Natural killer cell (primary cell): ENCODE results near the gene RUFY4. TPM values are rescaled to one million over a fixed set of nuclear protein-coding genes. Genes with fewer than 3 reads are reported as not detected.

Source experiments
- ATAC-seq, 3 donors: fragments of 150-1000 bp in 2 of 3; fragments of 200-7000 bp in 1 of 3; cut with Tn5 transposase; 1 replicate in 1 of 3; 2 replicates in 2 of 3; pipeline ENCODE4 v1.10.0; 2021; ENCODE audit warnings: mild to moderate bottlenecking in 2 of 3, moderate library complexity in 2 of 3
- DNase-seq, 2 donors: peaks; one replicate each; pipeline versions ENCODE4 v3.0.0 to v3.0.0-alpha.2; 2013 to 2021; ENCODE audit warnings: mixed read lengths in 1 of 2
- H3K27ac ChIP-seq: one replicate; pipeline ENCODE4 v1.5.1; 2013; ENCODE audit warnings: mild to moderate bottlenecking, low read length
- H3K27me3 ChIP-seq: one replicate; pipeline ENCODE4 v1.6.1; 2013; ENCODE audit warnings: low read length; ENCODE audit not compliant: control insufficient read depth, insufficient read depth
- H3K36me3 ChIP-seq: one replicate; pipeline ENCODE4 v1.6.1; 2013; ENCODE audit warnings: low read length; ENCODE audit not compliant: control insufficient read depth, insufficient read depth
- H3K4me1 ChIP-seq: one replicate; pipeline ENCODE4 v1.6.1; 2013; ENCODE audit warnings: low read length; ENCODE audit not compliant: control insufficient read depth, insufficient read depth
- H3K4me3 ChIP-seq: one replicate; pipeline ENCODE4 v1.5.1; 2013; ENCODE audit warnings: low read length
- H3K9me3 ChIP-seq: one replicate; pipeline ENCODE4 v1.6.1; 2013; ENCODE audit warnings: low read length; ENCODE audit not compliant: control insufficient read depth, insufficient read depth
- H3K27ac Mint-ChIP-seq, 2 donors: one replicate each; pipeline ENCODE4 v1.8.0; 2022; ENCODE audit warnings: mild to moderate bottlenecking in 2 of 2, mixed read lengths in 2 of 2, moderate library complexity in 1 of 2
- H3K27me3 Mint-ChIP-seq, 2 donors: one replicate each; pipeline ENCODE4 v1.8.0; 2022; ENCODE audit warnings: low read depth in 2 of 2, mixed read lengths in 2 of 2
- H3K36me3 Mint-ChIP-seq: one replicate; pipeline ENCODE4 v1.8.0; 2022; ENCODE audit warnings: mixed read lengths
- H3K4me1 Mint-ChIP-seq, 2 donors: one replicate each; pipeline ENCODE4 v1.8.0; 2022; ENCODE audit warnings: mixed read lengths in 2 of 2
- H3K4me3 Mint-ChIP-seq: one replicate; pipeline ENCODE4 v1.8.0; 2022; ENCODE audit warnings: mild to moderate bottlenecking, moderate library complexity, mixed read lengths
- H3K9me3 Mint-ChIP-seq, 2 donors: one replicate each; pipeline ENCODE4 v1.8.0; 2022; ENCODE audit warnings: mixed read lengths in 2 of 2
- WGBS: methylation state at CpG from one replicate; pipeline ENCODE4 v1.1.7; 2013; ENCODE audit warnings: missing lambda C conversion rate; ENCODE audit not compliant: insufficient coverage; 5-methylcytosine and 5-hydroxymethylcytosine counted together
- intact Hi-C: fragments of 100-400 bp; cut with micrococcal nuclease; formaldehyde crosslinking; loops from one replicate; pipeline ENCODE4 v1.14.2; 2022
- total RNA-seq, 4 donors: library from RNA; stranded (reverse); fragments of 120-200 nt in 1 of 4; gene quantifications; one replicate each; pipeline versions ENCODE4 v1.2.3 to v1.2.4, GENCODE V29; 2013 to 2022
- TF ChIP-seq, protein P1 (sequence below): fragments of 200-600 bp; IDR thresholded peaks from one replicate; pipeline ENCODE4 v1.8.0; 2022; ENCODE audit warnings: antibody characterized with exemption

The RUFY4 gene
- total RNA-seq, 3 donors from 2014 or later (not counting 1 experiment from before 2014, with no cell fraction given) = 0.82 to 3.1 (median 1.8) TPM

DNA sequence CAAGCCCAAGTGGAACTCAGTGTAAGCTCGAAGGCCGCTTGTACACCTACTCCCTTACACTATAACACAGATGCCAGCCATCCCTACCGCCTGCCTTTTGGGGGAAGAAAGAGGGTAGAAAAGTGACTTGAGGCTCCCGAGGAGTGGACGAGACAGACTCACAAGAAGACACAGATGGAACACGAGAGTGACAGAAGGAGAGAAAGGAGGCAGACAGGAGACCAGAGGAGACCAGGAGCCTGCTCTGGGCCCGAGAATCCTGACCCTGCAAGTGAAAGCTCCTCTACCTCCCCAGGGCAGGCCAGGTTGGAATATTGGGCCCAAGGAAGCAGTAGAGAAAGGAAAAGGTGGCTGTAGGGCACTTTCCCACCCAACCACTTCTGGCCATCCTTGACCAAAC lies 42.8 kb upstream of the RUFY4 start:
- intact Hi-C loops = no loop called here
- H3K27me3 ChIP-seq = no peaks in the 10 kb centered on the region
- WGBS = 88% methylated on average over 4 of the region's 7 CpGs
- ATAC-seq (no peak), DNase-seq (peak in 1 of 2 donors; percentile 4)
- no peaks in the 10 kb centered on the region for H3K4me1 ChIP-seq
- Mint-ChIP-seq H3K36me3 (no peaks in the 10 kb centered on the region), H3K27me3 (no peaks in the 10 kb centered on the region), H3K4me1 (no peaks in the 10 kb centered on the region), H3K27ac (no peak overlapping the region), H3K4me3 (no peak overlapping the region), H3K9me3 (no peaks in the 10 kb centered on the region)
- TF ChIP-seq, protein P1, sequence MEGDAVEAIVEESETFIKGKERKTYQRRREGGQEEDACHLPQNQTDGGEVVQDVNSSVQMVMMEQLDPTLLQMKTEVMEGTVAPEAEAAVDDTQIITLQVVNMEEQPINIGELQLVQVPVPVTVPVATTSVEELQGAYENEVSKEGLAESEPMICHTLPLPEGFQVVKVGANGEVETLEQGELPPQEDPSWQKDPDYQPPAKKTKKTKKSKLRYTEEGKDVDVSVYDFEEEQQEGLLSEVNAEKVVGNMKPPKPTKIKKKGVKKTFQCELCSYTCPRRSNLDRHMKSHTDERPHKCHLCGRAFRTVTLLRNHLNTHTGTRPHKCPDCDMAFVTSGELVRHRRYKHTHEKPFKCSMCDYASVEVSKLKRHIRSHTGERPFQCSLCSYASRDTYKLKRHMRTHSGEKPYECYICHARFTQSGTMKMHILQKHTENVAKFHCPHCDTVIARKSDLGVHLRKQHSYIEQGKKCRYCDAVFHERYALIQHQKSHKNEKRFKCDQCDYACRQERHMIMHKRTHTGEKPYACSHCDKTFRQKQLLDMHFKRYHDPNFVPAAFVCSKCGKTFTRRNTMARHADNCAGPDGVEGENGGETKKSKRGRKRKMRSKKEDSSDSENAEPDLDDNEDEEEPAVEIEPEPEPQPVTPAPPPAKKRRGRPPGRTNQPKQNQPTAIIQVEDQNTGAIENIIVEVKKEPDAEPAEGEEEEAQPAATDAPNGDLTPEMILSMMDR = no peak
- H3K9me3 ChIP-seq = no peaks in the 10 kb centered on the region
- no peaks in the 10 kb centered on the region for H3K36me3 ChIP-seq
- no peak overlapping the region for H3K27ac ChIP-seq
- no peak overlapping the region for H3K4me3 ChIP-seq

- DNase-seq = peak in 1 of 2 donors; percentile 11
These were observed 42.2 kb upstream of the RUFY4 start for GRCh38 chr2:218026676-218027425.

DNA sequence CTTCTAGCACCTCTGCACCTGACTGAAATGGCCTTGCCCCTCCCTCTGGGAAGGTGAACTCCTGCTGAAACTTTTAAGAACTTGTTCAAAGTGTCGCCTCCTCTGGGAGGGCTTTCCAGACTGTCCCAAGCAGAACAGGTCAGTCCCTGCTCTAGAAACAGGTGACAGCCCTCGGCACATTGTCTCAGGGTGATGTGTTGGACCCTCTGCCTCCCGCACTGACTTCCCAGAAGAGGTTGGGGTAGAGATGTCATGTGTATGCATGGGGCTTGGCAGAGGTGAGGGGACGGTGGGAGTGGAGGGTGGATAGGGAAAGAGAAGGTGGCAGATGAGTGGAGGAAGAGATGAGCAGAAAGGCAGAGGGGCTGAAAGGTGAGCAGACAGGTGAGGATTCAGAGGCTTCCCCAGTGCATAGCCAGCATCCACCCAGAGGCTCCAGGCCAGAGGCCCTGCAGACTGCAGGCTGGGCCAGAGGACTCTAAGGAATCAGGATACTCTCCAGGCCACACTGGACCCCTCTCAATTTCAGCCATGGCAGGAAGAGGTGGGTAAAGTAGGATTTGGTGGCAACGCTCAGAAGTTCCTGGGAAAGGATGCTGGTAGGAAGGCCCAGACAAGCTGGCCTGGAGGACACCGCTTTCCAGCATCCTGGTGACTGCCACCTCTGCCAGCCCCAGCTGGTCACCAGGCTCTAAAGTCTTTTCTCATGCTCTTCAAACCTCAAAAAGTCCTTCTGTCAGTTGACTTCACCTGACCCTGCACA lies 41.4 kb upstream of the RUFY4 start:
- no peaks in the 10 kb centered on the region for H3K27me3 ChIP-seq
- no peaks in the 10 kb centered on the region for H3K9me3 ChIP-seq
- no peak overlapping the region for H3K4me3 ChIP-seq
- H3K4me1 ChIP-seq = no peaks in the 10 kb centered on the region
- no peaks in the 10 kb centered on the region for H3K27me3 Mint-ChIP-seq
- ATAC-seq = no peak
- H3K36me3 Mint-ChIP-seq = no peaks in the 10 kb centered on the region
- no peaks in the 10 kb centered on the region for H3K9me3 Mint-ChIP-seq
- intact Hi-C loops = no loop called here
- no peak overlapping the region for H3K4me3 Mint-ChIP-seq
- 92% methylated on average over 6 of the region's 6 CpGs for WGBS
- DNase-seq = peak in 1 of 2 donors; percentile 12
- no peaks in the 10 kb centered on the region for H3K36me3 ChIP-seq
- TF ChIP-seq, protein P1 = no peak
- H3K4me1 Mint-ChIP-seq = no peaks in the 10 kb centered on the region
- no peak overlapping the region for H3K27ac Mint-ChIP-seq
- H3K27ac ChIP-seq = no peak overlapping the region

More at GRCh38 chr2:218026676-218027425, 42.2 kb upstream of the RUFY4 start:
- Mint-ChIP-seq H3K4me3 (no peak overlapping the region), H3K27ac (no peak overlapping the region), H3K4me1 (no peaks in the 10 kb centered on the region), H3K36me3 (no peaks in the 10 kb centered on the region), H3K27me3 (no peaks in the 10 kb centered on the region), H3K9me3 (no peaks in the 10 kb centered on the region)
- Histone ChIP-seq H3K27ac (no peak overlapping the region), H3K4me3 (no peak overlapping the region), H3K36me3 (no peaks in the 10 kb centered on the region), H3K4me1 (no peaks in the 10 kb centered on the region), H3K27me3 (no peaks in the 10 kb centered on the region), H3K9me3 (no peaks in the 10 kb centered on the region)
- intact Hi-C loops = no loop called here
- TF ChIP-seq, protein P1 = no peak
- no peak for ATAC-seq
- WGBS = 78% methylated on average over 16 of the region's 17 CpGs
